Thyroid gland (tissue), 4 donors: ENCODE results near the gene ULK3. TPM values are rescaled to one million over a fixed set of nuclear protein-coding genes. Genes with fewer than 3 reads are reported as not detected.
A peak's percentile ranks its signal among the peaks of the same experiment; 100 is the strongest.
"Not testable (repeated sequence)": the region's sequence is repeated elsewhere in the genome, so short reads cannot be mapped to it uniquely, and the experiment has no call there.

Source experiments
- DNase-seq, 2 donors: peaks; one replicate each; pipeline ENCODE4 v3.0.0-alpha.2; 2019
- H3K27ac ChIP-seq, 3 donors: fragments of 200-600 bp; sonication (generic); 1 replicate in 2 of 3; 2 replicates in 1 of 3; pipeline ENCODE4 v1.5.1; 2016 to 2019; ENCODE audit warnings: mild to moderate bottlenecking in 1 of 3, moderate library complexity in 1 of 3
- H3K27me3 ChIP-seq: fragments of 200-600 bp; sonication (generic); one replicate; pipeline ENCODE4 v1.5.1; 2019
- H3K36me3 ChIP-seq, 2 donors: fragments of 200-600 bp; sonication (generic); one replicate each; pipeline ENCODE4 v1.5.1; 2016 to 2019
- H3K4me1 ChIP-seq, 2 donors: fragments of 200-600 bp; sonication (generic); one replicate each; pipeline ENCODE4 v1.5.1; 2017 to 2019
- H3K4me3 ChIP-seq, 3 donors: fragments of 200-600 bp; sonication (generic); replicated peaks in 1 of 3; 1 replicate in 2 of 3; 2 replicates in 1 of 3; pipeline ENCODE4 v1.5.1; 2016; ENCODE audit warnings: mild to moderate bottlenecking in 1 of 3
- H3K9me3 ChIP-seq: fragments of 200-600 bp; sonication (generic); one replicate; pipeline ENCODE4 v1.5.1; 2017
- CTCF ChIP-seq, 6 experiments: fragments of 200-600 bp in 3 of 6; fragments of 450-650 bp in 3 of 6; sonication (generic) in 3 of 6; IDR thresholded peaks; one replicate each; pipeline ENCODE4 v1.5.1; 2016 to 2019; ENCODE audit warnings: antibody characterized with exemption in 6 of 6, mild to moderate bottlenecking in 2 of 6, inconsistent platforms in 1 of 6, moderate library complexity in 1 of 6
- POLR2A ChIP-seq, 2 donors: fragments of 450-650 bp; IDR thresholded peaks; one replicate each; pipeline ENCODE4 v1.6.1; 2017; ENCODE audit warnings: antibody characterized with exemption in 2 of 2, mild to moderate bottlenecking in 2 of 2, moderate library complexity in 1 of 2
- WGBS, 2 donors: methylation state at CpG; one replicate each; pipeline ENCODE4 v1.1.5; 2017; 5-methylcytosine and 5-hydroxymethylcytosine counted together
- intact Hi-C: fragments of 100-400 bp; cut with DNase I; formaldehyde crosslinking; loops from one replicate; pipeline ENCODE4 v1.15.1; 2023
- total RNA-seq, 4 donors: library from RNA; depleted of rRNA; stranded (reverse); fragments of >200 nt; gene quantifications; one replicate each; pipeline ENCODE4 v1.2.3, GENCODE V29; 2016

Gene ULK3
- total RNA-seq, 4 donors from 2014 or later = 40.9 to 91.1 (median 74.7) TPM

- Histone ChIP-seq H3K27me3 (no peaks in the 10 kb centered on the region), H3K9me3 (no peaks in the 10 kb centered on the region), H3K4me3 (peak within 1 kb of the TSS; percentile 41 to 79 (median 61)), H3K4me1 (peaks cover 4 to 34% of the 10 kb centered on the region in 2 donors), H3K36me3 (peaks cover 0 to 4% of the 10 kb centered on the region in 2 donors), H3K27ac (peak within 1 kb of the TSS; percentile 39 to 79 (median 47))
- 2 to 3% methylated on average over 39 to 46 of the region's 47 CpGs for WGBS, 2 donors
- intact Hi-C loops = loop anchor here (5.0 kb wide), 1 partner anchor 48 kb away; the partner anchor contains the start of gene ULK3
- TF ChIP-seq POLR2A (IDR thresholded peaks at IDR 0.05) (peak in 1 of 2 donors; percentile 68), CTCF (IDR thresholded peaks at IDR 0.05) (peak in 4 of 6 experiments; percentile 19 to 44 (median 26))
- DNase-seq = peak; percentile 78 to 81
Measured at GRCh38 chr15:74889883-74890664, 47.1 kb upstream of the ULK3 start, which contains the start of gene MPI. Gene MPI, plus strand, starts transcription at chr15:74890042. Its CDS starts 32 bp downstream, at chr15:74890074.

GRCh38 chr15:74889390-74889882 lies 46.5 kb upstream of the ULK3 start:
- H3K27me3 ChIP-seq = no peaks in the 10 kb centered on the region
- peak in 1 of 2 donors; percentile 26 for DNase-seq
- intact Hi-C loops = no loop called here
- H3K4me3 ChIP-seq = peak overlapping the region; percentile 41 to 79 (median 61)
- H3K36me3 ChIP-seq = peaks cover 0 to 4% of the 10 kb centered on the region in 2 donors
- 39 to 47% methylated on average over 8 of the region's 8 CpGs for WGBS, 2 donors
- no peaks in the 10 kb centered on the region for H3K9me3 ChIP-seq
- H3K27ac ChIP-seq = peak overlapping the region in 2 of 3 donors; percentile 39 to 79
- TF ChIP-seq POLR2A (IDR thresholded peaks at IDR 0.05) (no peak), CTCF (IDR thresholded peaks at IDR 0.05) (no peak)
- H3K4me1 ChIP-seq = peaks cover 4 to 34% of the 10 kb centered on the region in 2 donors

GRCh38 chr15:74888716-74889115 lies 45.8 kb upstream of the ULK3 start:
- no peaks in the 10 kb centered on the region for H3K9me3 ChIP-seq
- H3K36me3 ChIP-seq = peaks cover 0 to 4% of the 10 kb centered on the region in 2 donors
- TF ChIP-seq POLR2A (IDR thresholded peaks at IDR 0.05) (no peak), CTCF (IDR thresholded peaks at IDR 0.05) (no peak)
- no peaks in the 10 kb centered on the region for H3K27me3 ChIP-seq
- no peak overlapping the region for H3K4me3 ChIP-seq
- no peak for DNase-seq
- 94% methylated on average over 4 of the region's 4 CpGs for WGBS, 2 donors
- peaks cover 4 to 34% of the 10 kb centered on the region in 2 donors for H3K4me1 ChIP-seq
- intact Hi-C loops = no loop called here
- H3K27ac ChIP-seq = no peak overlapping the region

DNA sequence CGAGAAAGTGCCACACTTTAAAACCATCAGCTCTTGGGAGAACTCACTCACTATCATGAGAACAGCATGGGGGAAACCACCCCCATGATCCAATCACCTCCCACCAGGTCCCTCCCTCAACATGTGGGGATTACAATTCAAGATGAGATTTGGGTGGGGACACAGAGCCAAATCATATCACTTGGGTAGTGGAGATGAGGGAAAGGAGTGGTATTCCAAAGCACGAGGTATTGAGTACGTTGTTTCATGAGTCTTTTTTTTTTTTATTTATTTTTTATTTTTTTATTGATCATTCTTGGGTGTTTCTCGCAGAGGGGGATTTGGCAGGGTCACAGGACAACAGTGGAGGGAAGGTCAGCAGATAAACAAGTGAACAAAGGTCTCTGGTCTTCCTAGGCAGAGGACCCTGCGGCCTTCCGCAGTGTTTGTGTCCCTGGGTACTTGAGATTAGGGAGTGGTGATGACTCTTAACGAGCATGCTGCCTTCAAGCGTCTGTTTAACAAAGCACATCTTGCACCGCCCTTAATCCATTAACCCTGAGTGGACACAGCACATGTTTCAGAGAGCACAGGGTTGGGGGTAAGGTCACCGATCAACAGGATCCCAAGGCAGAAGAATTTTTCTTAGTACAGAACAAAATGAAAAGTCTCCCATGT lies 44.7 kb upstream of the ULK3 start:
- H3K4me3 ChIP-seq, intact Hi-C loops, H3K27ac ChIP-seq, H3K36me3 ChIP-seq, H3K27me3 ChIP-seq, DNase-seq, H3K9me3 ChIP-seq: not testable (repeated sequence)
- WGBS, 2 donors = 54 to 57% methylated on average over 10 of the region's 10 CpGs
- peaks cover 4 to 34% of the 10 kb centered on the region in 2 donors for H3K4me1 ChIP-seq

DNA sequence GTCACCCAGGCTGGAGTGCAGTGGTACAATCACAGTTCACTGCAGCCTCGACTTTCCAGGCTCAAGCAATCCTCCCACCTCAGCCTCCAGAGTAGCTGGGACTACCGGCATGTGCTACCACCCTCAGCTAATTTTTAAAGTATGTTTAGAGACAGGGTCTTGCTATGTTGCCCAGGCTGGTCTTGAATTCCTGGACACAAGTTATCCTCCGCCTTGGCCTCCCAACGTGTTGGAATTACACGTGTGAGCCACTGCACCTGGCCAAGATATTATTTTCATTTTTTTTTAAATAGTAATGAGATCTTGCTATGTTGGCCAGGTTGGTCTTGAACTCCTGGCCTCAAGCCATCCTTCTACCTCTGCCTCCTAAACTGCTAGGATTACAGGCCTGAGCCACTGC lies 42.5 kb upstream of the ULK3 start:
- no peaks in the 10 kb centered on the region for H3K27me3 ChIP-seq
- no peak overlapping the region for H3K27ac ChIP-seq
- WGBS, 2 donors = 86 to 93% methylated on average over 5 of the region's 5 CpGs
- H3K4me1 ChIP-seq = peaks cover 4 to 22% of the 10 kb centered on the region in 2 donors
- H3K9me3 ChIP-seq = no peaks in the 10 kb centered on the region
- DNase-seq = no peak
- TF ChIP-seq CTCF (IDR thresholded peaks at IDR 0.05) (no peak), POLR2A (IDR thresholded peaks at IDR 0.05) (no peak)
- intact Hi-C loops = no loop called here
- no peaks in the 10 kb centered on the region for H3K36me3 ChIP-seq
- H3K4me3 ChIP-seq = no peak overlapping the region
